ENCODE measurements around the gene ZBED4.
"Not testable (repeated sequence)": the region's sequence is repeated elsewhere in the genome, so short reads cannot be mapped to it uniquely, and the experiment has no call there.

ZBED4 gene

GRCh38 chr22:49852898-49853894 is at the start of gene ZBED4:
ZBED4 (plus strand) TSS chr22:49853844; CDS start chr22:49883663, 29,819 bp downstream.
- peak; percentile 98 for DNase-seq

GRCh38 chr22:49807129-49807528 is 46.5 kb upstream of the ZBED4 start:
- no peak for DNase-seq

- DNase-seq = no peak
Measured at GRCh38 chr22:49807780-49808708, 45.6 kb upstream of the ZBED4 start.

- DNase-seq = no peak
Measured at GRCh38 chr22:49810363-49811019, 43.2 kb upstream of the ZBED4 start.

GRCh38 chr22:49811020-49811791 is 42.4 kb upstream of the ZBED4 start:
- DNase-seq = no peak

GRCh38 chr22:49812838-49813237 is 40.8 kb upstream of the ZBED4 start:
- DNase-seq = no peak

GRCh38 chr22:49814164-49814686 is 39.4 kb upstream of the ZBED4 start:
- no peak for DNase-seq

- no peak for DNase-seq
Measured at GRCh38 chr22:49814856-49815255, 38.8 kb upstream of the ZBED4 start.

GRCh38 chr22:49815641-49816091 is 38.0 kb upstream of the ZBED4 start:
- no peak for DNase-seq

GRCh38 chr22:49817359-49817758 is 36.3 kb upstream of the ZBED4 start:
- DNase-seq = no peak

- no peak for DNase-seq
Measured at GRCh38 chr22:49820984-49821383, 32.7 kb upstream of the ZBED4 start.

- not testable (repeated sequence) for DNase-seq
Measured at GRCh38 chr22:49821741-49822140, 31.9 kb upstream of the ZBED4 start.

- no peak for DNase-seq
Measured at GRCh38 chr22:49823289-49824045, 30.2 kb upstream of the ZBED4 start.

- no peak for DNase-seq
Measured at GRCh38 chr22:49824185-49824925, 29.3 kb upstream of the ZBED4 start.

- no peak for DNase-seq
Measured at GRCh38 chr22:49824936-49825335, 28.7 kb upstream of the ZBED4 start.

GRCh38 chr22:49825436-49825835 is 28.2 kb upstream of the ZBED4 start:
- no peak for DNase-seq

- DNase-seq = no peak
Measured at GRCh38 chr22:49825944-49826602, 27.6 kb upstream of the ZBED4 start.

GRCh38 chr22:49826603-49827270 is 26.9 kb upstream of the ZBED4 start:
- peak; percentile 17 for DNase-seq

- DNase-seq = no peak
Measured at GRCh38 chr22:49827271-49827852, 26.3 kb upstream of the ZBED4 start.
